Activated gamma-delta T cell treated with Interleukin-2 at 50 U/mL for 16 hours (primary cell): Measurements from ENCODE around the gene MROH8.
A peak's percentile ranks its signal among the peaks of the same experiment; 100 is the strongest.
"Not testable (repeated sequence)": the region's sequence is repeated elsewhere in the genome, so short reads cannot be mapped to it uniquely, and the experiment has no call there.

Experiments used
- DNase-seq: peaks from one replicate; pipeline ENCODE4 v3.0.0-alpha.2; 2020

The MROH8 gene

DNA sequence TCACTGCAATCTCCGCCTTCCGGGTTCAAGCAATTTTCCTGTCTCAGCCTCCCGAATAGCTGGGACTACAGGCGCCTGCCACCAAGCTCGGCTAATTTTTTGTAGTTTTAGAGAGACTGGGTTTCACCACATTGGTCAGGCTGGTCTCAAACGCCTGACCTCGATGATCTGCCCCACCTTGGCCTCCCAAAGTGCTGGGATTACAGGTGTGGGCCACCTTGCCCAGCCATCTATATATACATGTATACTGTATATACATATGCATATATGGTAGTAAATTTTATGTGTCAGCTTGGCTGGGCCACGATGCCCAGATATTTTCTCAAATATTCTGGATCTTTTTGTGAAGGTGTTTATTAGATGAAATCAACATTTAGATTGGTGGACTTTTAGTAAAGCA is 102.3 kb downstream of the MROH8 start:
- DNase-seq = no peak

DNA sequence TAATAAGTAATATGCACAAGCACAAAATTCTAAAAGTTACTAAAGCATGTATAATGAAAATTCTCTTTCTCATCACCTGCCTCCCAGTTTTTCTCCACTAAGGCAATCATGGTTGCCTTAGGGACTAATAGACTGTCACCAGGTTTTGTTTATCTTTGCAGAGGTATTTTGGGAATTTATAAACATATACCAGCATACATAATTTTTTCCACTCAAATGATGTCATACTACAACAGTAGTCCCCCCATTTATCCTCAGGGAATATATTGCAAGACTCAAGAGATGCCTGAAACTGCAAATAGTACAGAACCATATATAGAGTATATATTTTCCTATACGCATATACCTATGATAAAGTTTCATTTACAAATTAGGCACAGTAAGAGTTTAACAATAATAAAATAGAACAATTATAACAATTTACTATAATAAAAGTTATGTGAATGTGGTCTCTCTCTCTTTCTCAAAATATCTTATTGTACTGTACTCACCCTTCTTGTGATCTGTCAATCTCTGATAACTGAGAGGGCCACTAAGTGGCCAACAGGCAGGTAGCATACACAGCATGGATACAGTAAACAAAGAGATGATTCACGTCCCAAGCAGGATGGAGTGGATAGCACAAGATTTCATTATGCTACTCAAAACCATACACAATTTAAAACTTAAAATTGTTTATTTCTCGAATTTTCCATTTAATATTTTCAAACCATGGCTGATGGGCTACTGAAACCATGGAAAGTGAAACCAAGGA is 103.2 kb downstream of the MROH8 start:
- DNase-seq = no peak

DNA sequence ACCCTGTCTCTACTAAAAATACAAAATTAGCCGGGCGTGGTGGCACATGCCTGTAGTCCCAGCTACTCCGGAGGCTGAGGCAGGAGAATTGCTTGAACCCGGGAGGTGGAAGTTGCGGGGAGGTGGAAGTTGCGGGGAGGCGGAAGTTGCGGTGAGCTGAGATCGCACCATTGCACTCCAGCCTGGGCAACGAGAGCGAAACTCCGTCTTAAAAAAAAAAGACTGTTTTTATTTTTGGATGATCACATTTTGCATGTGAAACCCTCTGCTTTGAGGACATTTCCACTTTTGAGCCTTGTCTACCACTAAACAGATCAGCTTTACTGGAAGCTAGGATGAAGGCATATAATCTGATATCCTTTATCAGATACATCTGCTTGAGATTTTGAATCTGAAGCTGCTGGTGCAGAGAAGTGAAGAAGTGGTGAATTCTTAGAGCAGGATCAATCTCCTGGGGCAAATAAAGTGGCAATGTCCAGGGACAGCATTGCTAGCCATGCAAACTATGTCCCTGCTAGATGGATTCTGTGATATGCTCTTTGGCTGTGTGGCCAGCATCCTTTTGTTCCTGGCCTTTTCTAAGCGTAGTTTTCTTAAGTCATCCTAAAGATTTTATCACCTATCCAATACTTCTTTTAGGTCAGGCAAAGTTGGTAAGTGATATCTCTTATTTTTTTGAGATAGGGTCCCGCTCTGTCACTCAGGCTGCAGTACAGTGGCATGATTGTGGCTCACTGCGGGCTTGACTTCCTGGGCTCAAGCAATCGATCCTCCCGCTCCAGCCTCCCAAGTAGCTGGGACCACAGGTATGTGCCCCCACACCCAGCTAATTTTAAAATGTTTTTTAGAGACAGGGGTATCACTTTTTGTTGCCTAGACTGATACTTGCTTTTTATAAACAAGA is 106.8 kb downstream of the MROH8 start:
- no peak for DNase-seq

DNA sequence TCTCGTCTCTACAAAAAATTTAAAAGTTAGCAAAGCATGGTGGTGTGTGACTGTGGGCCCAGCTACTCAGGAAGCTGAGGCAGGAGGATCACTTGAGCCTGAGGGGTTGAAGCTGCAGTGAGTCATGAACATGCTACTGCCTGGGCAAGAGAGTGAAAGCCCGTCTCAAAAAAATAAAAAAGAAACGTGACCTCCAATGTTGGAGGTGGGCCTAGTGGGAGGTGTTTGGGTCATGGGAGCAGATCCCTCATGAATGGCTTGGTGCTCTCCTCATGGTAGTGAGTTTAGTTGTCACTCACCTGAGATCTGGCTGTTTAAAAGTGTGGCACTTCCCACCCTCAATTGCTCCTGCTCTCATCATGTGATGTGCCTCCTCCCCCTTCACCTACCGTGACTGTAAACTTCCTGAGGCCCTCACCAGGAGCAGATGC is 107.9 kb downstream of the MROH8 start:
- DNase-seq = peak; percentile 33

DNA sequence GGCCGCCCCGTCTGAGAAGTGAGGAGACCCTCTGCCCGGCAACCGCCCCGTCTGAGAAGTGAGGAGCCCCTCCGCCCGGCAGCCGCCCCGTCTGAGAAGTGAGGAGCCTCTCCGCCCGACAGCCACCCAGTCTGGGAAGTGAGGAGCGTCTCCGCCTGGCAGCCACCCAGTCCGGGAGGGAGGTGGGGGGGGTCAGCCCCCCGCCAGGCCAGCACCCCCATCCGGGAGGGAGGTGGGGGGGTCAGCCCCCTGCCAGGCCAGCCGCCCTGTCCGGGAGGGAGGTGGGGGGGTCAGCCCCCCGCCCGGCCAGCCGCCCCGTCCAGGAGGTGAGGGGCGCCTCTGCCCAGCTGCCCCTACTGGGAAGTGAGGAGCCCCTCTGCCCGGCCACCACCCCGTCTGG is 109.8 kb downstream of the MROH8 start:
- not testable (repeated sequence) for DNase-seq

DNA sequence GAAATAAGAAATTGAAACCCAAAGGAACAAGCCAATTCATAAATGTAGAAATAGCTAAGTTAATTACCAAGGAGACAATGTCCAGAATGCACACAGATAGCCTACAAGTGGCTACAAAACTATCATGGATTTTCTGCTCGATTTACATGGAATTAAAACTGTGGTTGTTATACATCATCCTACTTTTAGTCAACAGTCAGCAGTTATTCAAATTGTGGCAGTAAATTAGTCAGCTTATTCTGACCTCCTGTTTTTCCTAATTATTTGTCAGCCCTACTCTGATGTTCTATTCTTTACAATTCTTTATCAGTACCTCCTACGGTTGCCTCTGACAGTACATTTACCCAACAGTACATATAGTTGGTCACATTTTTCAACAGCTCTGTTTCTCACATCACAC is 113.2 kb downstream of the MROH8 start:
- DNase-seq = no peak

DNA sequence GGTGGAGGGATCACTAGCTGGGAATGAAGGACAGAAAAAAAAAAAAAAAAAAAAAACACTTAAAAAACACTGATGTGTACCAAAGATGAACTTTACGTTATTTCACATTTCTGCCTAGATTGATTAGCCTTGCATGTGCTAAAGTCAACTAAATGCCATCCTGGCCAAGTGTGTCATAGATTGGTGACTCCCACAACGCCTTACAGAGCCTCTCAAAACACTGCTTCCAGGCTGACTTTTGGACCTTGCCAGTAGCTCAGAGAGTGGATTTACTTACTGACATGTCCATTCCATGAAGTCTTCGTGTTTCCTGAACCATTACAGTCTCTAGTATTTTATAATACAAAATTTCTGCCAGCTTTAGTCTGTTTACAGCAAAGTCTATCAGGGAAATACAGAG is 124.1 kb downstream of the MROH8 start:
- no peak for DNase-seq

DNA sequence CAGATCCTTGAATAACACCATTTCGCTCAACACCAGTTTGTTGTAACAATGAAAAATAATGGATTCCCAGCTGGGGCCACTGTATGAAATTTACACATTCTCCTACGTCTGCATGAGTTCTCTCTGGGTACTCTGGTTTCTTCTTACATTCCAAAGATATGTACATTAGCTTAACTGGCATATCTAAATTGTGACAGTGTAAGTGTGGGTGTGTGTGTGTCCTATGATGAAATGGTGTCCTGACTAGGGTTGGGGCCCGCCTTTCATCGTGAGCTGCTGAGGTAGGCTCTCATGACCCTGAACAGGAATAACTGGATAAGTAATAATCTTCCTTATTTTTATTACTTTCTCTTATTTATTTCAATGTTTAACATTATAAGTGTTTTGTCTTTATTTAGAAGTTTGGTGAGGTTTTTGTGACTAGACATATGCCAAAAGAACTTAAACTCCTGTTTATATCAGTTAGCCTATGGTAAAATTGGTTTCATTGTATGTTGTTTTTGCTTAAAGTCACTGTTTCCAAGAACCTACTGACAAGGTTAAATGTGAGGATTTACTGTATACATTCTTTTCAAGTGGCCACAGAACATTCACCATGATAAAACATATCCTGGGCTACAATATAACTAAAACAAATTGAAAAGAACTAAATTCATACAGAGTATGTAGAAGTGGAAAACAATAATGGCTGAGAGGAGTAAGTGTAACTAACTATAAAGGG is 126.0 kb downstream of the MROH8 start:
- no peak for DNase-seq
